Thyroid gland (tissue), 4 donors: ENCODE data around the gene CFAP221.

Experiments used
- CTCF ChIP-seq, 6 experiments: fragments of 200-600 bp in 3 of 6; fragments of 450-650 bp in 3 of 6; sonication (generic) in 3 of 6; IDR thresholded peaks; one replicate each; pipeline ENCODE4 v1.5.1; 2016 to 2019; ENCODE audit warnings: antibody characterized with exemption in 6 of 6, mild to moderate bottlenecking in 2 of 6, inconsistent platforms in 1 of 6, moderate library complexity in 1 of 6
- POLR2A ChIP-seq, 2 donors: fragments of 450-650 bp; IDR thresholded peaks; one replicate each; pipeline ENCODE4 v1.6.1; 2017; ENCODE audit warnings: antibody characterized with exemption in 2 of 2, mild to moderate bottlenecking in 2 of 2, moderate library complexity in 1 of 2

- TF ChIP-seq CTCF (IDR thresholded peaks at IDR 0.05): no peak
- TF ChIP-seq POLR2A (IDR thresholded peaks at IDR 0.05): no peak
Measured at GRCh38 chr2:119692310-119692709, 148.1 kb downstream of the CFAP221 start.
